Activated T-helper 17 cell treated with anti-CD3 and anti-CD28 coated beads, Interleukin-2, amount 50 U/mL, for 72 hours (primary cell): Measurements from ENCODE around the gene PLCD1. TPM values are rescaled to one million over a fixed set of nuclear protein-coding genes. Genes with fewer than 3 reads are reported as not detected.
A peak's percentile ranks its signal among the peaks of the same experiment; 100 is the strongest.
"Not testable (repeated sequence)": the region's sequence is repeated elsewhere in the genome, so short reads cannot be mapped to it uniquely, and the experiment has no call there.

ENCODE experiments used
- ATAC-seq: fragments of 150-1000 bp; cut with Tn5 transposase; replicated peaks from 2 replicates; pipeline ENCODE4 v1.10.0; 2021; ENCODE audit warnings: mild to moderate bottlenecking, moderate library complexity
- H3K27ac Mint-ChIP-seq: one replicate; pipeline ENCODE4 v1.8.0; 2022; ENCODE audit warnings: mixed read lengths
- H3K27me3 Mint-ChIP-seq: one replicate; pipeline ENCODE4 v1.8.0; 2022; ENCODE audit warnings: mixed read lengths
- H3K36me3 Mint-ChIP-seq: one replicate; pipeline ENCODE4 v1.8.0; 2022; ENCODE audit warnings: low read depth, mild to moderate bottlenecking, mixed read lengths
- H3K4me1 Mint-ChIP-seq: one replicate; pipeline ENCODE4 v1.8.0; 2022; ENCODE audit warnings: mixed read lengths
- H3K4me3 Mint-ChIP-seq: one replicate; pipeline ENCODE4 v1.8.0; 2022; ENCODE audit warnings: mild to moderate bottlenecking, mixed read lengths
- H3K9me3 Mint-ChIP-seq: one replicate; pipeline ENCODE4 v1.8.0; 2022; ENCODE audit warnings: mixed read lengths
- total RNA-seq, 2 donors: library from RNA; stranded (reverse); gene quantifications; one replicate each; pipeline ENCODE4 v1.2.3, GENCODE V29; 2022

PLCD1 gene
- total RNA-seq, 2 donors from 2014 or later: 17.7 to 24.4 TPM

DNA sequence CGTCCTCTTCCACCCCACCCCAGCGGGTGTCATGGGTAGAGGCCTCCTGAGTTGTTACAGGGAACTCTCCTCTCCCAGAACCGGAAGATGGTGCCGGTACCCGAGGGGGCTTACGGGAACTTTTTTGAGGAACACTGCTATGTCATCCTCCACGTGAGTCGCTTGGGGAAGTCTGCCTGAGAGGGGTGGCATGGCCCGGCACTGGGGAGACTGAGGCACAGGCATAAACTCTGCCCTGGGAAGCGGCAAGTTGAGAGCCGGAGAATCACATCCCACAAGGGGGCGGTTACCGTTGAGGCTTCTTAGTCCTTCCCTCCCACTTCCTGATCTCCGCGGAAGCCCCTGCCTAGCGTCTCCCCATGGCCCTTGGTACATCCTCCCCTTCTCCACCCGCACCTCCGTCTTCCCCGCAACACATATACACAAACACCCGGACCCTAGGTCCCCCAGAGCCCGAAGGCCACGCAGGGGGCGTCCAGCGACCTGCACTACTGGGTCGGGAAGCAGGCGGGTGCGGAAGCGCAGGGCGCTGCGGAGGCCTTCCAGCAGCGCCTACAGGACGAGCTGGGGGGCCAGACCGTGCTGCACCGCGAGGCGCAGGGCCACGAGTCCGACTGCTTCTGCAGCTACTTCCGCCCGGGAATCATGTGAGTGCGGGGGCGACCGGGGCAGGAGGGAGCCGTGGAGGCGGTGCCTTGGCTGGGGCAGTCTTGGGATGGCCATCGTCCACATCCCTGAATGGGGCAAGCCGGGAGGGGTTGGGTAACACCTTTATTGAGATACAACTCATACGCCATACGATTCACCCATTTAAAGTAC is 35.4 kb downstream of the PLCD1 start:
- H3K36me3 Mint-ChIP-seq: peaks cover 24% of the 10 kb centered on the region
- peak overlapping the region; percentile 93 for H3K27ac Mint-ChIP-seq
- peaks cover 20% of the 10 kb centered on the region for H3K4me1 Mint-ChIP-seq
- peak; percentile 71 for ATAC-seq
- peak overlapping the region; percentile 91 for H3K4me3 Mint-ChIP-seq
- H3K9me3 Mint-ChIP-seq: no peaks in the 10 kb centered on the region
- no peaks in the 10 kb centered on the region for H3K27me3 Mint-ChIP-seq

DNA sequence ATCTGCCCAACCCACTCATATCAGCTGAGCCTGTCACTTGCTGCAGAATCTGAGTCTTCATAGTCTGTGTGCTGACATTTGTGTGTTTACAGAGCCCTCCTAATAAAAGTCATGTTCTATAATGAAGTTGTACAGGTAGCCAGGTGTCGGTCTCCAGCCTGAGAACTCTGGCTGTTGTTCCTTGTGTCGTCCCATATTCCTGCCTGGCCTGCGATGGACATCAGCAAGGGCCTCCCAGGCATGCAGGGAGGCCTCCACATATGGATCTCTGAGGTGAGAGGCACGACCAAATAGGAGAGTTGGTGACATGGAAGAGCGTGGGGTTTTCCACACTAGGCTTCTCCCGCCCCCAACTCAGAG is 36.0 kb downstream of the PLCD1 start:
- Mint-ChIP-seq H3K36me3 (peaks cover 22% of the 10 kb centered on the region), H3K27me3 (no peaks in the 10 kb centered on the region), H3K4me3 (peak overlapping the region; percentile 91), H3K4me1 (peaks cover 20% of the 10 kb centered on the region), H3K27ac (peak overlapping the region; percentile 93), H3K9me3 (no peaks in the 10 kb centered on the region)
- no peak for ATAC-seq

DNA sequence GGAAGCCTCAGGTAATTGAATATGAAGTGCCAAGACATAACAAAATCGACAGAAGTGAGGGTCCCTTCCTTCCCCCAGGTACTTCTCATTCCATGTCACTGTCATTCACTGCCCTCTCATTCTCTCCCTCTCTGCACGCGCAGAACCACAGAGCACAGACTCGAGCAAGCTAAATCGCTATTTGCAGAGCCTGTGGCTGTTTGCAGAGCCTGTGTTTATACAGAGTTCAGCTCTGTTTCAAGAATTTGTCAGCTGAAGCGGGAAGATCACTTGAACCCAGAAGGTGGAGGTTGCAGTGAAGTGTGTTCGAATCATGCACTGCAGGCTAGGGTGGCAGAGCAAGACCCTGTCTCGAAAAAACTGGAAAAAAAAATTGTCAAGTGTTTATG is 36.4 kb downstream of the PLCD1 start:
- Mint-ChIP-seq H3K27ac (peak overlapping the region; percentile 93), H3K4me1 (peaks cover 20% of the 10 kb centered on the region), H3K27me3 (no peaks in the 10 kb centered on the region)

DNA sequence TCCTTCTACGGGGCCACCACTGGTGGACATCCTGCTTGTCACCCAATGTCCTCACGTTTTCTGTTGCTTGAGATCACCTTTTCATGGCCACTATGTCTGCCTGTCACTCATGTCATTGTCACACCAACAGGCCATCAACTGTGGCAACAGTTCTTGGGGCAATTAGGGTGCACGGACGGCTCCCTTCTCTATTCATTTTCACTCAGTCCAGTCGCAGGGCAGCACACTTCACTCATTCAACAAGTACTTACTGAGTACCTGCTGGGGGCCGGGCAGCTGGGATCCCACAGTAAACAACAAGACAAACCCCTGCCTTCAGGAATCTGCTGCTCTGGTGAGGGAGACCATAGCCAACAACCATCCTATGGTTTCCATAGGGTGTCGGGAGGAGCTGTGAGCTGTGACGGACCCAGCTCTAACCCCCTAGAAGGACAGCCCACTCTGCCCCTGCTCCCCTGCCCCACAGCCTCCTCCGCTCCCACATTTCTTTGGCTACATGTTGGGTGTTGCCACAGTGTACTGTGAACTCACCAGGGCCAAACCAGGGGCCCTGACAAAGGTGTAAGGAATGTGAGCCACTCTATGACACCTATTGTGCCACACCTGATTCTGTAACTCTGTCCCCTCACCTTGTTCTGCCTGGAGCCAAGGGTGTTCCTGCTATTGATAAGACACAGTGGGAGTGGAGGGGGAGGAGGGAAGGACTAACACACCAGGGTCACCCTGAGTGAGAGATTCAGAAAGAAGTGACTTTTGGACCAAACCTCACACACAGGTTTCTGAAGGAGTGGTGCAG is 37.0 kb downstream of the PLCD1 start:
- no peaks in the 10 kb centered on the region for H3K9me3 Mint-ChIP-seq
- no peaks in the 10 kb centered on the region for H3K27me3 Mint-ChIP-seq
- peak overlapping the region; percentile 93 for H3K27ac Mint-ChIP-seq
- H3K4me1 Mint-ChIP-seq: peaks cover 20% of the 10 kb centered on the region
- ATAC-seq: no peak
- H3K4me3 Mint-ChIP-seq: peak overlapping the region; percentile 91
- H3K36me3 Mint-ChIP-seq: peaks cover 17% of the 10 kb centered on the region

More for the DNA sequence above, 36.4 kb downstream of the PLCD1 start:
- Mint-ChIP-seq H3K9me3 (no peaks in the 10 kb centered on the region), H3K36me3 (peaks cover 18% of the 10 kb centered on the region), H3K4me3 (peak overlapping the region; percentile 91)
- ATAC-seq: no peak

DNA sequence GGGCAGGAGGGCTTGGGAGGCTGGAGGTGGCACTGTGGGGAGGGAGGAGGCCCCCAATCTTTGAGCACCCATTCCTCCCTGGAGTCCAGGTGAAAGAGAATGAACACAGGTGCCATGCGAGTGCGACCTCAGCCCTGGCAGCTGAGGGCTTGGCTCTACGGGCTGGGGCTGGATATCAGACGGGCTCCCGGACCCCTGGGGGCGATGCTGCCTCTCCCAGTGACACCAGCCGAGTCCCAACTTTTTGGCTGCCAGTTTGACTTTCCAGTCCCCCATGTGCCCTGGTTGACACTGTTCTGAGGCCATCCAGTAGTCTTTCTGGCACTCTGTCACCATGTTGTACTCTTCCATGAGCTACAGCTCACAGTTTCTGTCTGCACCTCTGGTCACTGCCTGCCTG is 37.6 kb downstream of the PLCD1 start:
- no peaks in the 10 kb centered on the region for H3K27me3 Mint-ChIP-seq
- H3K27ac Mint-ChIP-seq: peak overlapping the region; percentile 93
- H3K9me3 Mint-ChIP-seq: no peaks in the 10 kb centered on the region
- H3K4me1 Mint-ChIP-seq: peaks cover 17% of the 10 kb centered on the region
- ATAC-seq: no peak
- H3K4me3 Mint-ChIP-seq: no peak overlapping the region
- peaks cover 14% of the 10 kb centered on the region for H3K36me3 Mint-ChIP-seq

DNA sequence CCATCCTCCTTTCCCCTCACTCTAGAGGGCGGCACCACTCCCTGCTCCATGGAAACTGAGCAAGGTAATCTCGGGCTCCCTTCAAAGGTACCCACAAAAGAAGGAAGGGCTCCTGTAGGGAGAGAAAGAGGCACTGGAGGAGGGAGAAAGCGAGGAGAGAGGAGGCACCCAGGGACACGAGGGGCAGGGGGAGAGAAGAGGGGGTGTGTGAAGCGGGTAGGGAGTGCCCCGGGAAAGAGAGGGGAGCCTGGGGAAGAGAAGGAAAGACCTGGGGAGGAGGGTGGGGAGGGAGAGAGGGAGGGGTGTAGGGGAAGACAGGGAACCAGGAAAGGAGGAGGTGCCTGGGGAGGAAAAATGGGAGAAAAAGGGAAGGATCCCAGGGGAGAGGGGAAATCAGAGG is 38.3 kb downstream of the PLCD1 start:
- no peaks in the 10 kb centered on the region for H3K9me3 Mint-ChIP-seq

DNA sequence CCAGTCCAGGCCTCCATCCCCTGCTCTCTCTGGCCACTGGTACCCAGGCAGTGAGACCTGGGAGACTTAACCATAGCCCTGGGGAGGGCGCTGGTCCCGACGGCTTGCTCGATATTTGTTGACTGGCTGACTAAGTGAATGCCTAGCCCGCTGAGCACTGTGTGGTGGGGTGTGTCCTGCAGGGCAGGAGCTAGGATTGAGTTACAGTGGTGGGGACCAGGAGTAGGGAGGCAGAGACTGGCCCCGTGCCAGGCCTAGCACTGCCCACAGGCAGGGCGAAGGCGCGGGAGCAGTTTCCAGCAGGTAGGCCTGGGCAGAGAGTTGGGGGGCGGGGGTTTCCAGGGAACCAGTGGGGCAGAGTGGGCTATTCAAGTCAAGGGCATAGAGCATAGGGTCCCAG is 38.9 kb downstream of the PLCD1 start, which contains the start of gene VILL:
Gene VILL (plus strand): TSS at position 260 of the 400 bp plus-strand sequence. CDS start 2,887 bp downstream, outside the sequence.
- Mint-ChIP-seq H3K36me3 (peaks cover under 1% of the 10 kb centered on the region), H3K27me3 (no peaks in the 10 kb centered on the region), H3K27ac (peak within 1 kb of the TSS; percentile 93), H3K4me1 (peaks cover 7% of the 10 kb centered on the region), H3K4me3 (no peak within 1 kb of the TSS), H3K9me3 (no peaks in the 10 kb centered on the region)
- ATAC-seq: no peak

More for the DNA sequence above, 38.3 kb downstream of the PLCD1 start:
- H3K4me3 Mint-ChIP-seq: no peak overlapping the region
- peak overlapping the region; percentile 93 for H3K27ac Mint-ChIP-seq
- no peak for ATAC-seq
- H3K27me3 Mint-ChIP-seq: no peaks in the 10 kb centered on the region
- peaks cover 11% of the 10 kb centered on the region for H3K4me1 Mint-ChIP-seq
- H3K36me3 Mint-ChIP-seq: peaks cover 7% of the 10 kb centered on the region

DNA sequence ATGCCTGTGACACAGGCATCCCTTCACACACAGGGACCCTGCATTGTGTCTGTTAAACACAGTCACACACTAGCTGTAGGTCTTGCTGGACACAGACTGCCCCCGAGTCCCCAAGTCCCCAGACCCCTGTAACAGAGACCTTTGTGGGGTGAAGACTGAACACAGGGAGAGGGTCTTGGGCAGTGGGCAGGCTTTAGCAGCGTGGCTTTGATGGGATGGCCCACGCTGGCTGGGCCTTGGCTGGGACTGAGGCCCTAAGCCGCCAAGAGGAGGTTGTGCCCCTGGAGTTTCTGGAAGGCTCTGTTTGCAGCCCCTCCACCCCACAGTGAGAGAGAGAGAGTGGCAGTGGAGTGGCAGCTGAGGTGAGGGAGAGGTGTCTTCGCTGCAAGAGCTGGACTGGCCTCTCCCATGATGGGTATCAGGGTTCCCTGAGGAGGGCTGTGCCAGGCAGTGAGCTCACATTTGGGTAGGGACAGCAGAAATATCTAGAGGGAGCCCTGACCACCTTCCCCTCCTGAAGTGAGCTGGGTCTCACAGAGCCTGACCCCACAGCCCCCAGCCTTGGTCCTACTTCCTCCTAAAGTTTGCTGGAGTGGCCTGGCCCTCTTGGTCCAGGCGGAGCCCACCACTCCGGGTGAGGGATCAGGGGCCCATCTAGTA is 39.5 kb downstream of the PLCD1 start:
- Mint-ChIP-seq H3K9me3 (no peaks in the 10 kb centered on the region), H3K4me3 (no peak overlapping the region), H3K27ac (peak overlapping the region; percentile 31), H3K36me3 (no peaks in the 10 kb centered on the region), H3K4me1 (peaks cover 2% of the 10 kb centered on the region), H3K27me3 (no peaks in the 10 kb centered on the region)
- ATAC-seq: no peak

DNA sequence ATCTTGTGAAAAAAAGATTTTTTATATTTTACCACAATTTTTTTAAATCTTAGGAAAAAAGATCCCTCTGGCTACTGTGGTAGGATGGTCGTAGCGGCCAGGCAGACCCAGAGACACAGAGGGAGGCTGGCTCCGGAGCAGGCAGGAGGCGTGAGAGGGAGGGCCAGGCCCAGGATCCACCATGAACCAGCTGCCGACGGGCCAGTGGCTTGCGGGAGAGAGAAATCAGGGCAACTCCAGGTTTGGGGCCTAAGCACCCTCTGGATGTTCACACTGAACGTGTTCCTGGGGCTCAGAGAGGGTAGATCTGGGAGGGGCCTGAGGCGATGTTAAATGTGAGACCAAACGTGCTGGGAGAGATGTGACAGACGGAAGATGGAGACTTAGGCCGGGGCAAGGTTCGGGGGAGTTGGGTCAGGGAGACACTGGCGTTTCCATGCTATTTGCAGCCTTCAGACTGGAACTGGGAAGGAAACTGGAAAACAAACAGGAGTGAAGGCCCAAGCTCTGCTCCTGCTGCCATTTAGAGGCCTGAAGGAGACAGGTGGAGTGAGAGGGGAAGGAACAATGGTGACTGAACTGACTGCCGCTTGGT is 40.4 kb downstream of the PLCD1 start:
- H3K36me3 Mint-ChIP-seq: no peaks in the 10 kb centered on the region
- no peaks in the 10 kb centered on the region for H3K4me1 Mint-ChIP-seq
- H3K9me3 Mint-ChIP-seq: no peaks in the 10 kb centered on the region
- peak overlapping the region; percentile 31 for H3K27ac Mint-ChIP-seq
- H3K27me3 Mint-ChIP-seq: no peaks in the 10 kb centered on the region
- H3K4me3 Mint-ChIP-seq: no peak overlapping the region
- no peak for ATAC-seq

DNA sequence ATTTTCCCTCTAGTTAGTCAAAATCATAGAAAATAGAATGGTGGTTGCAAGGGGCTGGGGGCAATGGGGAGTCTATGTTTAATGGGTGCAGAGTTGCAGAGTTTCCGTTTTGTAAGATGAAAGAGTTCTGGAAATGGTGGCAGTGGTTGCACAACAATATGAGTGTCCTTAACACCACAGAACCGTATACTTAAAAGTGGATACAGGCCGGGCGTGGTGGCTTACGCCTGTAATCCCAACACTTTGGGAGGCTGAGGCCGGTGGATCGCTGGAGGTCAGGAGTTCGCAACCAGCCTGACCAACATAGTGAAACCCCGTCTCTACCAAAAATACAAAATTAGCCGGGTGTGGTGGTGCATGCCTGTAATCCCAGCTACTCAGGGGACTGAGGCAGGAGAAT is 41.1 kb downstream of the PLCD1 start:
- not testable (repeated sequence) for H3K9me3 Mint-ChIP-seq, ATAC-seq, H3K27ac Mint-ChIP-seq, H3K36me3 Mint-ChIP-seq, H3K4me1 Mint-ChIP-seq, H3K4me3 Mint-ChIP-seq, H3K27me3 Mint-ChIP-seq

DNA sequence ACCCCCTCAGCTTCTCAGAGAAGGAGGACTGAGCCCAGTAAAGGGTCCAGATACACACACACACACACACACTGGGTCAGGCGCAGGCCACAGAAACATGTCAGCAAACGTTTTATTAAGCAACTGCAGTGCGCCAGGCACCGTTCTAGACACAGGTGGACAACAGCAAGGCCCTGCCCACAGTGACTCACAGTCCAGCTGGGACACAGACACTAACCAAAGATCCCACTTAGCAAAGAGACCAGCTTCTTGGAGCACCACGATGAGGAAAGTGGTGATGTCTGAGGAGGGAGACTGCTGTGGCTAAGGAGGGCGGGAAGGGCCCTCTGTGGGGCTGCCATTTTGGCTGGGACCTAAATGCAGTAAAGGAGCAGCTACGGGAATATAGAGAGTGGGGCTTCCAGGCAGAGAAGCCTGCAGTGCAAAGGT is 41.7 kb downstream of the PLCD1 start:
- no peak overlapping the region for H3K4me3 Mint-ChIP-seq
- H3K27me3 Mint-ChIP-seq: no peaks in the 10 kb centered on the region
- H3K4me1 Mint-ChIP-seq: no peaks in the 10 kb centered on the region
- ATAC-seq: no peak
- no peaks in the 10 kb centered on the region for H3K9me3 Mint-ChIP-seq
- no peak overlapping the region for H3K27ac Mint-ChIP-seq
- no peaks in the 10 kb centered on the region for H3K36me3 Mint-ChIP-seq

DNA sequence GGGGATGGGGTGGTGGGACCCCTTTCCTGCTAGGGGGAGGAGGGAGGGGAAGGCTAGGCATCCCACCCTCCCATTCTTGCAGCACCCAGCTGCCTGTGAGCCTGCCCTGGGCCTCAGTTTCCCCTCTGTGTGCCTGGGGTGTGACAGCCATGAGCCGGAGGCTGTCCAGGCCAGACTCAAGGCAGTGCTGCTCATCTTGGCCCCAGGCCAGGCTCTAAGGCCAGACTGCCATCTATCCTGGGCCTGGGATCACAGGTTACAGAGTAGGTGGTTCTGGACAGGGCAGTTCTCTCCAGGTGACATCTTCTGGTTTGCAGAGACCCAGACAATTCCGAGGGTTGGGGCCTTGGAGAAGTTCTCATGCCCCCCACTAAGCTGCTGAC is 42.1 kb downstream of the PLCD1 start:
- Mint-ChIP-seq H3K4me1 (no peaks in the 10 kb centered on the region), H3K27ac (no peak overlapping the region), H3K4me3 (no peak overlapping the region), H3K9me3 (no peaks in the 10 kb centered on the region), H3K27me3 (no peaks in the 10 kb centered on the region), H3K36me3 (no peaks in the 10 kb centered on the region)
- no peak for ATAC-seq

DNA sequence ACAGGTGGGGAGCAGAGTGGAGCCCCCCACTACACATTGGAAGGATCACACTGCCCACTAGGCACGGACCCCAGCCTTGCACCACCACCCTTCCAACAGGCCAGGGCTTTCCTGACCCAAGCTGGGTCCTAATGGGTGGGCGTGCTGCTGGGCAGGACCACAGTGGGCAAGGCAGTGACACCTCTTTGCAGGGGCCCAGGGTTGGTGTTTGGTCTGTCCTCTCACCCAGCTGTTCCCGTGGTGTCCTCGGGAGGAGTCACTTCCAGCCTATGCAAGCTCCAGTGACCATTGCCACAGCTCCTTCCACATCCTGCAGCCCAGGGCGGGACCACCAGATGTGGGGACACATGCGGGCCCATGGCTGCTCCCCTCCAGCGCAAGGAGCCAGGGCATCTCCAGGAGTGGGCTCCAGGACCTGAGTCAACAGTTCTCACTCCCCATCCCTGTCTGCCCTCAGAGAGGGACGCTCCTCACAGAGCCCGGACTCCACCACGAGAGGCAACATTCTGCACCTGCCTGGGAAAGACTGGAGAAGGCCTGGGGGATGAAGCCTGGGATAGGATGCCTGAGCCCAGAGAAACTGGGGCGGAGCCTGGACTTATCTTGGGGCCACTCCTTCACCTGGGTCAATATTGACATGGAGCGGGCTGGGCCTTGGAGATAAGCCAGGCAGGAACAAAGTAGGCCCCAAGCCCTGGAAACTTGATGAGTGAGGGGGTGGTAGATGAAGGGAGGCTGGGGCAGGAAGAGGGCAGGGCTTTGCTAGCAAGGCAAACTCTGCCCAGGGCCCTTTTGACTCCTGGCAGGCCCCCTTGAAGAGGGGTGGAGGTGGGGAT is 42.7 kb downstream of the PLCD1 start:
- no peaks in the 10 kb centered on the region for H3K27me3 Mint-ChIP-seq

More for the DNA sequence above, 42.7 kb downstream of the PLCD1 start:
- no peak for ATAC-seq
- H3K4me3 Mint-ChIP-seq: no peak overlapping the region
- H3K9me3 Mint-ChIP-seq: no peaks in the 10 kb centered on the region
- no peaks in the 10 kb centered on the region for H3K4me1 Mint-ChIP-seq
- H3K27ac Mint-ChIP-seq: no peak overlapping the region
- H3K36me3 Mint-ChIP-seq: no peaks in the 10 kb centered on the region
